HL-60 (cell line): ENCODE measurements around the gene ETV5.

Source experiments
- DNase-seq, 2 experiments: peaks; one replicate each; pipeline ENCODE4 v3.0.0-alpha.2; 2010 to 2020; ENCODE audit warnings: low read depth in 1 of 2, low spot score in 1 of 2
- H3K27ac ChIP-seq: fragments of 250-450 bp; sonication (Bioruptor Pico); replicated peaks from 2 replicates; pipeline ENCODE4 v1.5.1; 2020; ENCODE audit warnings: mild to moderate bottlenecking, moderate library complexity
- H3K27me3 ChIP-seq: fragments of 250-450 bp; sonication (Bioruptor Pico); 2 replicates; pipeline ENCODE4 v1.5.1; 2021; ENCODE audit warnings: mild to moderate bottlenecking, moderate library complexity; ENCODE audit not compliant: insufficient read depth, poor library complexity, severe bottlenecking
- H3K4me3 ChIP-seq: replicated peaks from 2 replicates; pipeline ENCODE4 v1.5.1; 2011; ENCODE audit warnings: mild to moderate bottlenecking, control low read depth, low read length; ENCODE audit not compliant: insufficient read depth
- GABPA ChIP-seq: IDR thresholded peaks from 2 replicates; pipeline ENCODE4 v1.6.1; 2012; ENCODE audit warnings: low read depth
- POLR2AphosphoS5 ChIP-seq: IDR thresholded peaks from 2 replicates; pipeline ENCODE4 v1.6.1; 2012; ENCODE audit warnings: low read depth
- SPI1 ChIP-seq: IDR thresholded peaks from 2 replicates; pipeline ENCODE4 v1.6.1; 2012; ENCODE audit warnings: low read depth, mild to moderate bottlenecking, borderline replicate concordance
- TF ChIP-seq, protein P1 (sequence below): IDR thresholded peaks from 2 replicates; pipeline ENCODE4 v1.6.1; 2012; ENCODE audit warnings: low read depth; ENCODE audit not compliant: insufficient replicate concordance
- TF ChIP-seq, protein P2 (sequence below): IDR thresholded peaks from one replicate; pipeline ENCODE4 v1.5.1; 2011; ENCODE audit warnings: low read length, control low read depth, inconsistent platforms; ENCODE audit not compliant: insufficient read depth

The ETV5 gene

DNA sequence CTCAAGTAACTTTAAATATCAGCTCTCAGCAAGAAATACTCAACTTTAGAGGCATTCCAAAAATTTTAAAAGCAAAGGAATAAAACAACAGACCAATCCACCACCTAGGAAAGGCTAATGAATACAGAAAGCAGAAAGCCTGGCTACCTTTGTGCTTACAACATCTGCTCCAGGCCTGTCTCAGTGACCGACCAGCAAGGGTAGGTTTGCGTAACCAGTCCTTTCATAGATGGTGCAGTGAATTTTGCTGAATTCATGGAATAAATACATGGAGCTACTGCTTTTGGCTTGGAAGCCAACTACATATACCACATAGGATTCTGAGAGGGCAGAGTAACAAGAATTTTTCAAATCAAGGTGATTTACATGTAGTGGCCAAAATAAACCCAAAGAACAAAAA lies 27.2 kb downstream of the ETV5 start:
- TF ChIP-seq POLR2AphosphoS5 (no peak), SPI1 (no peak), GABPA (no peak)
- TF ChIP-seq, protein P1, sequence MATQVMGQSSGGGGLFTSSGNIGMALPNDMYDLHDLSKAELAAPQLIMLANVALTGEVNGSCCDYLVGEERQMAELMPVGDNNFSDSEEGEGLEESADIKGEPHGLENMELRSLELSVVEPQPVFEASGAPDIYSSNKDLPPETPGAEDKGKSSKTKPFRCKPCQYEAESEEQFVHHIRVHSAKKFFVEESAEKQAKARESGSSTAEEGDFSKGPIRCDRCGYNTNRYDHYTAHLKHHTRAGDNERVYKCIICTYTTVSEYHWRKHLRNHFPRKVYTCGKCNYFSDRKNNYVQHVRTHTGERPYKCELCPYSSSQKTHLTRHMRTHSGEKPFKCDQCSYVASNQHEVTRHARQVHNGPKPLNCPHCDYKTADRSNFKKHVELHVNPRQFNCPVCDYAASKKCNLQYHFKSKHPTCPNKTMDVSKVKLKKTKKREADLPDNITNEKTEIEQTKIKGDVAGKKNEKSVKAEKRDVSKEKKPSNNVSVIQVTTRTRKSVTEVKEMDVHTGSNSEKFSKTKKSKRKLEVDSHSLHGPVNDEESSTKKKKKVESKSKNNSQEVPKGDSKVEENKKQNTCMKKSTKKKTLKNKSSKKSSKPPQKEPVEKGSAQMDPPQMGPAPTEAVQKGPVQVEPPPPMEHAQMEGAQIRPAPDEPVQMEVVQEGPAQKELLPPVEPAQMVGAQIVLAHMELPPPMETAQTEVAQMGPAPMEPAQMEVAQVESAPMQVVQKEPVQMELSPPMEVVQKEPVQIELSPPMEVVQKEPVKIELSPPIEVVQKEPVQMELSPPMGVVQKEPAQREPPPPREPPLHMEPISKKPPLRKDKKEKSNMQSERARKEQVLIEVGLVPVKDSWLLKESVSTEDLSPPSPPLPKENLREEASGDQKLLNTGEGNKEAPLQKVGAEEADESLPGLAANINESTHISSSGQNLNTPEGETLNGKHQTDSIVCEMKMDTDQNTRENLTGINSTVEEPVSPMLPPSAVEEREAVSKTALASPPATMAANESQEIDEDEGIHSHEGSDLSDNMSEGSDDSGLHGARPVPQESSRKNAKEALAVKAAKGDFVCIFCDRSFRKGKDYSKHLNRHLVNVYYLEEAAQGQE: no peak
- TF ChIP-seq, protein P2, sequence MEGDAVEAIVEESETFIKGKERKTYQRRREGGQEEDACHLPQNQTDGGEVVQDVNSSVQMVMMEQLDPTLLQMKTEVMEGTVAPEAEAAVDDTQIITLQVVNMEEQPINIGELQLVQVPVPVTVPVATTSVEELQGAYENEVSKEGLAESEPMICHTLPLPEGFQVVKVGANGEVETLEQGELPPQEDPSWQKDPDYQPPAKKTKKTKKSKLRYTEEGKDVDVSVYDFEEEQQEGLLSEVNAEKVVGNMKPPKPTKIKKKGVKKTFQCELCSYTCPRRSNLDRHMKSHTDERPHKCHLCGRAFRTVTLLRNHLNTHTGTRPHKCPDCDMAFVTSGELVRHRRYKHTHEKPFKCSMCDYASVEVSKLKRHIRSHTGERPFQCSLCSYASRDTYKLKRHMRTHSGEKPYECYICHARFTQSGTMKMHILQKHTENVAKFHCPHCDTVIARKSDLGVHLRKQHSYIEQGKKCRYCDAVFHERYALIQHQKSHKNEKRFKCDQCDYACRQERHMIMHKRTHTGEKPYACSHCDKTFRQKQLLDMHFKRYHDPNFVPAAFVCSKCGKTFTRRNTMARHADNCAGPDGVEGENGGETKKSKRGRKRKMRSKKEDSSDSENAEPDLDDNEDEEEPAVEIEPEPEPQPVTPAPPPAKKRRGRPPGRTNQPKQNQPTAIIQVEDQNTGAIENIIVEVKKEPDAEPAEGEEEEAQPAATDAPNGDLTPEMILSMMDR: no peak
- Histone ChIP-seq H3K4me3 (no peak overlapping the region), H3K27ac (no peak overlapping the region), H3K27me3 (no peaks in the 10 kb centered on the region)
- DNase-seq: no peak

DNA sequence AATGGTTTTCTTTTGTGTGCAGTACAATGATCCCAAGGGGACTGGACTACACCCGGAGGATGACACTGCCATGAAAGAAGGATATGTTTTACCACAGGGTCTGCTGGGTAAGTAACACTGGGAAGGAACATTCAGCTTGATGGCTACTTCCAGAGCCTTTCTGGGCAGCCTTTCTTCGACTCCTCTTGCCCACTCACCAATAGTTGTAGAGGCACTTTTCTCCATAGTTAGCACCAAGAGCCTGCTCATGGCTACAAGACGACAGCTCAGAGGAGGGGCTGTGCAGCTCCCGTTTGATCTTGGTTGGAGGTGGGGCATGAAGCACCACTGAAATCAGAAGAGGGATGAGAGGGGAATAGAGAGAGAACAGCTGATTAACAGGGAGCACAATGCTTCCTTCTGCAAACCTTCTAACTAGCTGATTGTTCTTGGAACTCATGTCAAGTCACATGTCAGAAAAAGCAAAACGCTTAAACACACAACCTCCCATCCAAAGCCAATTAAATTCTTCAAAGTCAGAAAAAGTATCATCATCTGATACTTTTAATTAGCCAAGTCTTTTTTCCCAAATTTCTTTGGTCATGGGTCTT lies 27.9 kb downstream of the ETV5 start:
- TF ChIP-seq, protein P1: no peak
- TF ChIP-seq GABPA (no peak), POLR2AphosphoS5 (no peak), SPI1 (no peak)
- TF ChIP-seq, protein P2: no peak
- no peak for DNase-seq
- no peak overlapping the region for H3K27ac ChIP-seq

DNA sequence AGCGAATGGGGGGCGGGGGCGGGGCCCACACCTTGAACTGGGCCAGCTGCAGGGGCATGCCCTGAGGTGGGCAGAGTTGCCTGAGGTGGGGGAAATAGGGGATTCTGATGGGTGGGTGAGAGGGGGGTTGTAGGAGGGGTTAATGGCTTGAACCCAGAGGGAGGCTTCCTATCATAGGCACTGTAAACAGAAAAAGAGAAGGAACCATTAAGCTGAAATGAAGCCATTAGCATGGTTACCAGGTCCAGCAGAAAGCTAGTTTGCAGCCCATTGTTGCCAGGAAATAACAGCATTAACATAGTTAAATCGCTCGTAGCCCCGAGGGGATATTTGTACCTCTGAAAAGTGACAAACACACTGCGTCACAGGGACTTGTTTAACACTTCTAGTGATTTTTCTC lies 29.0 kb downstream of the ETV5 start:
- H3K27me3 ChIP-seq: no peaks in the 10 kb centered on the region
- H3K4me3 ChIP-seq: no peak overlapping the region

More for the DNA sequence above, 27.9 kb downstream of the ETV5 start:
- Histone ChIP-seq H3K4me3 (no peak overlapping the region), H3K27me3 (no peaks in the 10 kb centered on the region)

More for the DNA sequence above, 29.0 kb downstream of the ETV5 start:
- no peak for DNase-seq
- no peak overlapping the region for H3K27ac ChIP-seq
- TF ChIP-seq SPI1: no peak
- TF ChIP-seq, protein P1: no peak
- TF ChIP-seq, protein P2: no peak
- no peak for TF ChIP-seq GABPA
- TF ChIP-seq POLR2AphosphoS5: no peak
